H1 (cell line): Measurements from ENCODE around the gene EFNA3. TPM values are rescaled to one million over a fixed set of nuclear protein-coding genes. Genes with fewer than 3 reads are reported as not detected.
A peak's percentile ranks its signal among the peaks of the same experiment; 100 is the strongest.

Experiments
- CTCF ChIA-PET: fragments of 300-600 bp; sonication (Branson Sonifier 250); formaldehyde crosslinking; loops from one replicate; lab custom pipeline; 2021; ENCODE audit not compliant: partially characterized antibody; lab: Charles Lee
- POLR2A ChIA-PET: fragments of 300-600 bp; sonication (Branson Sonifier 250); formaldehyde crosslinking; loops from one replicate; lab custom pipeline; 2021; ENCODE audit warnings: inconsistent platforms; ENCODE audit not compliant: partially characterized antibody; lab: Charles Lee
- DNase-seq, 2 experiments: peaks; one replicate each; pipeline versions ENCODE4 v3.0.0 to v3.0.0-alpha.2; 2010 to 2022; ENCODE audit warnings: low spot score in 2 of 2, low read depth in 1 of 2, mixed read lengths in 1 of 2
- FAIRE-seq: peaks from 2 replicates; lab custom pipeline; 2011; peaks lifted over from hg19 to GRCh38; lab: Jason Lieb, UNC
- H2AFZ ChIP-seq: 2 replicates; pipeline ENCODE4 v1.8.1; 2012; ENCODE audit warnings: low read length, inconsistent platforms
- H2AK5ac ChIP-seq: 2 replicates; pipeline ENCODE4 v1.6.1; 2013; ENCODE audit warnings: low read depth, low read length
- H2BK120ac ChIP-seq: replicated peaks from 2 replicates; pipeline ENCODE3; 2013; ENCODE audit warnings: low read depth, low read length, inconsistent platforms
- H2BK12ac ChIP-seq: 2 replicates; pipeline ENCODE4 v1.6.1; 2013; ENCODE audit warnings: low read depth, low read length
- H2BK15ac ChIP-seq: 2 replicates; pipeline ENCODE4 v1.6.1; 2013; ENCODE audit warnings: low read length
- H2BK20ac ChIP-seq: 2 replicates; pipeline ENCODE4 v1.6.1; 2013; ENCODE audit warnings: low read length
- H2BK5ac ChIP-seq: 2 replicates; pipeline ENCODE4 v1.6.1; 2013; ENCODE audit warnings: low read depth, low read length
- H3K14ac ChIP-seq: 2 replicates; pipeline ENCODE4 v1.6.1; 2013; ENCODE audit warnings: inconsistent platforms; ENCODE audit not compliant: insufficient read length
- H3K18ac ChIP-seq: 2 replicates; pipeline ENCODE4 v1.6.1; 2013; ENCODE audit warnings: low read length; ENCODE audit errors: extremely low read depth
- H3K23ac ChIP-seq: 2 replicates; pipeline ENCODE4 v1.6.1; 2013; ENCODE audit warnings: inconsistent platforms; ENCODE audit not compliant: insufficient read length
- H3K23me2 ChIP-seq: 2 replicates; pipeline ENCODE4 v1.6.1; 2013; ENCODE audit warnings: low read depth, low read length
- H3K27ac ChIP-seq: 2 replicates; pipeline ENCODE4 v1.6.1; 2011; ENCODE audit warnings: low read depth, low read length, inconsistent platforms
- H3K27me3 ChIP-seq, 4 experiments: replicated peaks in 1 of 4; 1 replicate in 1 of 4; 2 replicates in 3 of 4; pipeline versions ENCODE4 v1.6.1 to v1.8.1; 2011 to 2013; ENCODE audit warnings: low read length in 3 of 4, mild to moderate bottlenecking in 3 of 4, inconsistent platforms in 2 of 4, mixed read lengths in 2 of 4, moderate library complexity in 1 of 4; ENCODE audit not compliant: control insufficient read depth in 3 of 4, insufficient read depth in 3 of 4; ENCODE audit errors: extremely low read depth in 1 of 4
- H3K36me3 ChIP-seq, 4 experiments: 2 replicates each; pipeline versions ENCODE4 v1.6.1 to v1.8.1; 2011 to 2013; ENCODE audit warnings: mild to moderate bottlenecking in 4 of 4, low read length in 3 of 4, moderate library complexity in 2 of 4, control low read depth in 1 of 4, inconsistent platforms in 1 of 4; ENCODE audit not compliant: insufficient read depth in 4 of 4, control insufficient read depth in 2 of 4
- H3K4ac ChIP-seq: replicated peaks from 2 replicates; pipeline ENCODE3; 2013; ENCODE audit warnings: low read length, low read depth, mixed read lengths, inconsistent platforms; ENCODE audit not compliant: insufficient read length
- H3K4me1 ChIP-seq, 4 experiments: replicated peaks in 1 of 4; 1 replicate in 1 of 4; 2 replicates in 3 of 4; pipeline versions ENCODE4 v1.6.1 to v1.8.1; 2011 to 2013; ENCODE audit warnings: low read length in 3 of 4, inconsistent platforms in 2 of 4, mixed read lengths in 1 of 4; ENCODE audit not compliant: insufficient read depth in 4 of 4, control insufficient read depth in 3 of 4
- H3K4me2 ChIP-seq, 2 experiments: 2 replicates each; pipeline versions ENCODE4 v1.6.1 to v1.8.1; 2011 to 2013; ENCODE audit warnings: low read depth in 2 of 2, low read length in 2 of 2, control low read depth in 1 of 2, inconsistent platforms in 1 of 2, mild to moderate bottlenecking in 1 of 2; ENCODE audit not compliant: insufficient read depth in 1 of 2
- H3K4me3 ChIP-seq, 4 experiments: fragments of 200-600, 300-600 bp in 1 of 4; sonication (generic), shearing (Covaris generic), sonication (Bioruptor Twin) in 1 of 4; 2 replicates each; pipeline versions ENCODE4 v1.5.1 to v1.8.1; 2011 to 2016; ENCODE audit warnings: low read length in 4 of 4, low read depth in 3 of 4, control low read depth in 2 of 4, inconsistent platforms in 2 of 4, mild to moderate bottlenecking in 2 of 4, mixed read lengths in 1 of 4, moderate library complexity in 1 of 4; ENCODE audit not compliant: insufficient read depth in 2 of 4; ENCODE audit errors: extremely low read depth in 1 of 4
- H3K56ac ChIP-seq: replicated peaks from 2 replicates; pipeline ENCODE3; 2013; ENCODE audit warnings: low read depth, mild to moderate bottlenecking, mixed read lengths, low read length, inconsistent platforms; ENCODE audit not compliant: insufficient read length
- H3K79me1 ChIP-seq: 2 replicates; pipeline ENCODE4 v1.6.1; 2013; ENCODE audit warnings: low read depth, low read length, control low read depth
- H3K79me2 ChIP-seq, 2 experiments: 2 replicates each; pipeline versions ENCODE4 v1.6.1 to v1.8.1; 2012 to 2013; ENCODE audit warnings: low read length in 2 of 2, mild to moderate bottlenecking in 2 of 2, inconsistent platforms in 1 of 2; ENCODE audit not compliant: insufficient read depth in 2 of 2, control insufficient read depth in 1 of 2
- H3K9ac ChIP-seq, 4 experiments: replicated peaks in 1 of 4; 1 replicate in 1 of 4; 2 replicates in 3 of 4; pipeline versions ENCODE4 v1.6.1 to v1.8.1; 2011 to 2013; ENCODE audit warnings: low read depth in 3 of 4, low read length in 3 of 4, control low read depth in 2 of 4, mild to moderate bottlenecking in 2 of 4, moderate library complexity in 2 of 4, inconsistent platforms in 1 of 4; ENCODE audit errors: extremely low read depth in 1 of 4
- H3K9me3 ChIP-seq, 2 experiments: 2 replicates each; pipeline versions ENCODE4 v1.6.1 to v1.8.1; 2012 to 2013; ENCODE audit warnings: mild to moderate bottlenecking in 2 of 2, moderate library complexity in 2 of 2, control low read depth in 1 of 2, inconsistent platforms in 1 of 2, low read depth in 1 of 2, low read length in 1 of 2, mixed read lengths in 1 of 2; ENCODE audit not compliant: insufficient read depth in 2 of 2
- H4K20me1 ChIP-seq, 2 experiments: replicated peaks in 1 of 2; 2 replicates each; pipeline versions ENCODE3 to v1.8.1; 2011 to 2013; ENCODE audit warnings: inconsistent platforms in 2 of 2, low read length in 2 of 2, mild to moderate bottlenecking in 1 of 2; ENCODE audit not compliant: insufficient read depth in 2 of 2, control insufficient read depth in 1 of 2
- H4K5ac ChIP-seq: 2 replicates; pipeline ENCODE4 v1.6.1; 2013; ENCODE audit warnings: low read length, low read depth, mixed read lengths, inconsistent platforms; ENCODE audit not compliant: insufficient read length
- H4K8ac ChIP-seq: 2 replicates; pipeline ENCODE4 v1.8.0; 2013; ENCODE audit warnings: mild to moderate bottlenecking, moderate library complexity, low read length, inconsistent platforms; ENCODE audit not compliant: insufficient read depth; ENCODE audit errors: extremely low read depth
- H4K91ac ChIP-seq: replicated peaks from 2 replicates; pipeline ENCODE3; 2013; ENCODE audit warnings: low read length, mixed read lengths, inconsistent platforms; ENCODE audit not compliant: insufficient read length
- CBX5 ChIP-seq: fragments of 300-800, 300-1000 bp; sonication (generic); IDR thresholded peaks from 2 replicates; pipeline ENCODE4 v1.7.1; 2016; ENCODE audit warnings: antibody characterized with exemption, low read length, low read depth
- CEBPB ChIP-seq: IDR thresholded peaks from 2 replicates; pipeline ENCODE4 v1.6.1; 2012; ENCODE audit warnings: low read depth, low read length
- EZH2 ChIP-seq: fragments of 200-600 bp; sonication (generic); IDR thresholded peaks from 2 replicates; pipeline ENCODE4 v1.7.1; 2012; ENCODE audit warnings: low read depth, mild to moderate bottlenecking, moderate library complexity, low read length, inconsistent platforms; ENCODE audit not compliant: severe bottlenecking
- SAP30 ChIP-seq: fragments of 300-600 bp; sonication (generic); IDR thresholded peaks from 2 replicates; pipeline ENCODE4 v1.7.1; 2012; ENCODE audit warnings: low read length, moderate library complexity, mild to moderate bottlenecking, inconsistent platforms; ENCODE audit not compliant: insufficient read depth, insufficient replicate concordance
- SUZ12 ChIP-seq: fragments of 200-600 bp; sonication (generic); IDR thresholded peaks from 2 replicates; pipeline ENCODE4 v1.6.1; 2012; ENCODE audit warnings: mild to moderate bottlenecking, inconsistent platforms, low read length, moderate library complexity, mixed read lengths
- WGBS, 2 experiments: shearing (Covaris generic) in 1 of 2; methylation state at CpG; one replicate each; pipeline versions ENCODE4 v1.1.6 to v1.1.7; 2013 to 2015; ENCODE audit warnings: low lambda C conversion rate in 2 of 2, mixed read lengths in 2 of 2, inconsistent platforms in 1 of 2, low coverage in 1 of 2, missing lambda C conversion rate in 1 of 2; ENCODE audit not compliant: insufficient replicate concordance in 2 of 2, insufficient coverage in 1 of 2, insufficient read length in 1 of 2; ENCODE audit errors: extremely low coverage in 1 of 2, missing lambda C conversion rate in 1 of 2; 5-methylcytosine and 5-hydroxymethylcytosine counted together
- polyA plus RNA-seq, 7 experiments: library from polyadenylated mRNA; depleted of rRNA in 3 of 7; stranded (reverse) in 5 of 7; unstranded in 2 of 7; fragments of >200 nt in 5 of 7; fragments of 200-250 nt in 2 of 7; gene quantifications; 1 replicate in 5 of 7; 2 replicates in 1 of 7; 4 replicates in 1 of 7; pipeline versions ENCODE4 v1.2.1 to v1.2.3, GENCODE V29; 2011 to 2013; ENCODE audit warnings: missing spikeins in 2 of 7, mixed read lengths in 2 of 7
- total RNA-seq: library from RNA; stranded (reverse); fragmentation: NEBNext Ultra II Directional; extraction: Animal tissue kit (Norgen Biotek cat#: 25700); gene quantifications from 2 replicates; pipeline ENCODE4 v1.2.1, GENCODE V29; 2021
- TF ChIP-seq, protein P1 (sequence below): IDR thresholded peaks from 2 replicates; pipeline ENCODE4 v1.6.1; 2011; ENCODE audit warnings: low read length, improper control_type of control experiment

The EFNA3 gene
- total and polyA plus RNA-seq, 2 of the 8 experiments (the other 6 are each of a cell fraction or from before 2014, with no cell fraction given): 10.8 to 13.8 TPM

GRCh38 chr1:155077758-155078445 lies 735 bp upstream of the EFNA3 start:
- POLR2A ChIA-PET: interaction anchor here (1.1 to 2.6 kb wide), 5 partner anchors 8 to 77 kb away, joined by 4 to 18 read pairs (median 7); partner anchors contain the start of gene EFNA4
- Histone ChIP-seq H3K4me3 (peak overlapping the region; percentile 57 to 77 (median 64); a peak in 7 of 8 replicates), H3K9ac (no peak overlapping the region), H3K36me3 (no peaks in the 10 kb centered on the region), H3K14ac (no peak overlapping the region), H4K8ac (no peak overlapping the region), H3K4ac (no peak overlapping the region), H2BK20ac (peak overlapping the region; percentile 55; the same call in 1 of the 2 replicates), H3K56ac (no peak overlapping the region), H2AK5ac (no peak overlapping the region; the same call in 1 of the 2 replicates), H2BK12ac (peak overlapping the region; percentile 75; the same call in 1 of the 2 replicates), H3K23me2 (peaks cover 16% of the 10 kb centered on the region; the same call in 1 of the 2 replicates), H2BK15ac (no peak overlapping the region), H3K23ac (no peak overlapping the region), H2BK5ac (no peak overlapping the region), H3K9me3 (no peaks in the 10 kb centered on the region), H3K79me2 (no peaks in the 10 kb centered on the region), H4K5ac (no peak overlapping the region), H4K20me1 (peaks cover 0 to 8% of the 10 kb centered on the region in 2 experiments), H3K4me2 (peak overlapping the region; percentile 93 to 95), H4K91ac (peak overlapping the region; percentile 67), H2AFZ (no peak overlapping the region), H3K4me1 (peaks cover 3 to 37% (median 19%) of the 10 kb centered on the region in 4 experiments), H3K79me1 (no peaks in the 10 kb centered on the region), H3K27ac (no peak overlapping the region), H2BK120ac (no peak overlapping the region), H3K27me3 (peaks cover 38 to 52% (median 49%) of the 10 kb centered on the region in 4 experiments), H3K18ac (no peak overlapping the region)
- DNase-seq (no peak), FAIRE-seq (no peak)
- CTCF ChIA-PET: interaction anchor here (0.6 to 33.9 kb wide), 6 partner anchors 7 to 77 kb away, joined by 3 to 907 read pairs (median 15); partner anchors contain the start of genes ADAM15 and EFNA4
- TF ChIP-seq EZH2: no peak
- no peak for TF ChIP-seq SAP30
- TF ChIP-seq CEBPB: no peak
- no peak for TF ChIP-seq CBX5
- TF ChIP-seq SUZ12: no peak; the same call in 1 of the 2 replicates
- TF ChIP-seq, protein P1, sequence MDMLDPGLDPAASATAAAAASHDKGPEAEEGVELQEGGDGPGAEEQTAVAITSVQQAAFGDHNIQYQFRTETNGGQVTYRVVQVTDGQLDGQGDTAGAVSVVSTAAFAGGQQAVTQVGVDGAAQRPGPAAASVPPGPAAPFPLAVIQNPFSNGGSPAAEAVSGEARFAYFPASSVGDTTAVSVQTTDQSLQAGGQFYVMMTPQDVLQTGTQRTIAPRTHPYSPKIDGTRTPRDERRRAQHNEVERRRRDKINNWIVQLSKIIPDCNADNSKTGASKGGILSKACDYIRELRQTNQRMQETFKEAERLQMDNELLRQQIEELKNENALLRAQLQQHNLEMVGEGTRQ: no peak
- WGBS, 2 experiments: 76% methylated on average over 4 of the region's 4 CpGs; no CpG with 5 or more reads in 1 of the 2 experiments
